Liver (tissue), 9 donors: ENCODE data around the gene ITGB2. TPM values are rescaled to one million over a fixed set of nuclear protein-coding genes. Genes with fewer than 3 reads are reported as not detected.

Experiments used
- DNase-seq: peaks from one replicate; pipeline ENCODE4 v3.0.0-alpha.2; 2017; ENCODE audit warnings: low spot score
- H3K27ac ChIP-seq, 2 donors: one replicate each; pipeline ENCODE4 v1.7.0; 2013; ENCODE audit warnings: inconsistent platforms in 2 of 2, low read length in 2 of 2, control low read depth in 1 of 2, low read depth in 1 of 2, mild to moderate bottlenecking in 1 of 2
- H3K27me3 ChIP-seq, 4 donors: one replicate each; pipeline versions ENCODE4 v1.6.1 to v1.7.0; 2013; ENCODE audit warnings: low read length in 3 of 4, inconsistent platforms in 1 of 4, mild to moderate bottlenecking in 1 of 4, moderate library complexity in 1 of 4; ENCODE audit not compliant: control insufficient read depth in 4 of 4, insufficient read depth in 4 of 4
- H3K36me3 ChIP-seq, 4 donors: one replicate each; pipeline versions ENCODE4 v1.6.1 to v1.7.0; 2013; ENCODE audit warnings: low read length in 3 of 4, mild to moderate bottlenecking in 3 of 4, low read depth in 1 of 4, moderate library complexity in 1 of 4; ENCODE audit not compliant: control insufficient read depth in 4 of 4, insufficient read depth in 3 of 4
- H3K4me1 ChIP-seq, 4 donors: one replicate each; pipeline versions ENCODE4 v1.6.1 to v1.7.0; 2013; ENCODE audit warnings: low read length in 3 of 4, mild to moderate bottlenecking in 3 of 4, moderate library complexity in 1 of 4; ENCODE audit not compliant: control insufficient read depth in 4 of 4, insufficient read depth in 4 of 4
- H3K4me3 ChIP-seq, 3 donors: one replicate each; pipeline versions ENCODE4 v1.6.1 to v1.7.0; 2013; ENCODE audit warnings: low read length in 3 of 3, control low read depth in 1 of 3, low read depth in 1 of 3, mild to moderate bottlenecking in 1 of 3
- H3K9ac ChIP-seq, 2 donors: one replicate each; pipeline ENCODE4 v1.7.0; 2013; ENCODE audit warnings: low read length in 2 of 2, mild to moderate bottlenecking in 2 of 2, moderate library complexity in 2 of 2, control low read depth in 1 of 2, low read depth in 1 of 2
- H3K9me3 ChIP-seq, 4 donors: one replicate each; pipeline versions ENCODE4 v1.6.1 to v1.7.0; 2013; ENCODE audit warnings: low read length in 3 of 4; ENCODE audit not compliant: control insufficient read depth in 4 of 4
- CTCF ChIP-seq: fragments of 150-350 bp; IDR thresholded peaks from 2 replicates; pipeline ENCODE4 v1.5.1; 2017; ENCODE audit warnings: improper control_type of control experiment, low read depth, low read length; ENCODE audit not compliant: missing input control
- EGR1 ChIP-seq, 2 donors: IDR thresholded peaks; 2 replicates each; pipeline ENCODE4 v1.6.1; 2016 to 2018; ENCODE audit warnings: antibody characterized with exemption in 2 of 2, low read depth in 2 of 2
- FOXA1 ChIP-seq: IDR thresholded peaks from 2 replicates; pipeline ENCODE4 v1.6.1; 2016; ENCODE audit warnings: antibody characterized with exemption
- FOXA2 ChIP-seq: IDR thresholded peaks from 2 replicates; pipeline ENCODE4 v1.6.1; 2016; ENCODE audit warnings: antibody characterized with exemption
- GABPA ChIP-seq, 2 donors: IDR thresholded peaks in 1 of 2; conservative IDR thresholded peaks in 1 of 2; 2 replicates each; pipeline ENCODE4 v1.6.1; 2016; ENCODE audit warnings: antibody characterized with exemption in 2 of 2, mild to moderate bottlenecking in 1 of 2, moderate library complexity in 1 of 2
- HNF4A ChIP-seq, 2 donors: conservative IDR thresholded peaks; 2 replicates each; pipeline ENCODE4 v1.6.1; 2016; ENCODE audit warnings: antibody characterized with exemption in 2 of 2, mild to moderate bottlenecking in 2 of 2
- HNF4G ChIP-seq: IDR thresholded peaks from 2 replicates; pipeline ENCODE4 v1.6.1; 2016; ENCODE audit warnings: antibody characterized with exemption
- JUND ChIP-seq, 2 donors: IDR thresholded peaks; 2 replicates each; pipeline ENCODE4 v1.6.1; 2016; ENCODE audit warnings: antibody characterized with exemption in 2 of 2
- MAX ChIP-seq: IDR thresholded peaks from 2 replicates; pipeline ENCODE4 v1.6.1; 2016; ENCODE audit warnings: antibody characterized with exemption
- NR2F2 ChIP-seq: IDR thresholded peaks from 2 replicates; pipeline ENCODE4 v1.6.1; 2016; ENCODE audit warnings: antibody characterized with exemption
- RAD21 ChIP-seq, 2 donors: IDR thresholded peaks; 2 replicates each; pipeline ENCODE4 v1.6.1; 2016; ENCODE audit warnings: antibody characterized with exemption in 2 of 2, mild to moderate bottlenecking in 2 of 2
- REST ChIP-seq: IDR thresholded peaks from 2 replicates; pipeline ENCODE4 v1.6.1; 2016; ENCODE audit warnings: antibody characterized with exemption, mild to moderate bottlenecking
- RXRA ChIP-seq, 2 donors: IDR thresholded peaks; 2 replicates each; pipeline ENCODE4 v1.6.1; 2017 to 2018; ENCODE audit warnings: antibody characterized with exemption in 2 of 2, mild to moderate bottlenecking in 1 of 2
- SP1 ChIP-seq: IDR thresholded peaks from 2 replicates; pipeline ENCODE4 v1.6.1; 2018; ENCODE audit warnings: antibody characterized with exemption, mild to moderate bottlenecking
- TAF1 ChIP-seq: conservative IDR thresholded peaks from 2 replicates; pipeline ENCODE4 v1.6.1; 2016; ENCODE audit warnings: antibody characterized with exemption, mild to moderate bottlenecking
- YY1 ChIP-seq: IDR thresholded peaks from 2 replicates; pipeline ENCODE4 v1.6.1; 2016; ENCODE audit warnings: antibody characterized with exemption, mild to moderate bottlenecking
- WGBS: extraction: QIAGEN DNeasy Blood & Tissue Kit; methylation state at CpG from one replicate; pipeline ENCODE4 v1.1.7; 2013; 5-methylcytosine and 5-hydroxymethylcytosine counted together
- polyA plus RNA-seq, 2 donors: library from polyadenylated mRNA; stranded (reverse) in 1 of 2; unstranded in 1 of 2; fragments of 200-250 nt in 1 of 2; fragments of >200 nt in 1 of 2; fragmentation: Nextera tagmentation in 1 of 2; extraction: Ambion mirVana in 1 of 2; gene quantifications; one replicate each; pipeline versions ENCODE4 v1.2.1 to v1.2.3, GENCODE V29; 2013 to 2015
- total RNA-seq, 2 donors: library from RNA; depleted of rRNA; stranded (reverse); fragments of >200 nt; gene quantifications; one replicate each; pipeline ENCODE4 v1.2.3, GENCODE V29; 2014
- TF ChIP-seq, protein P1 (sequence below): IDR thresholded peaks from 2 replicates; pipeline ENCODE4 v1.6.1; 2016; ENCODE audit warnings: antibody characterized with exemption
- donor health status: healthy.
- donor health status: healthy.
- donor health status: healthy.
- donor health status: healthy.
- donor health status: healthy.

The ITGB2 gene
- total and polyA plus RNA-seq, 4 donors: 9.6 to 50.6 (median 28.7) TPM

DNA sequence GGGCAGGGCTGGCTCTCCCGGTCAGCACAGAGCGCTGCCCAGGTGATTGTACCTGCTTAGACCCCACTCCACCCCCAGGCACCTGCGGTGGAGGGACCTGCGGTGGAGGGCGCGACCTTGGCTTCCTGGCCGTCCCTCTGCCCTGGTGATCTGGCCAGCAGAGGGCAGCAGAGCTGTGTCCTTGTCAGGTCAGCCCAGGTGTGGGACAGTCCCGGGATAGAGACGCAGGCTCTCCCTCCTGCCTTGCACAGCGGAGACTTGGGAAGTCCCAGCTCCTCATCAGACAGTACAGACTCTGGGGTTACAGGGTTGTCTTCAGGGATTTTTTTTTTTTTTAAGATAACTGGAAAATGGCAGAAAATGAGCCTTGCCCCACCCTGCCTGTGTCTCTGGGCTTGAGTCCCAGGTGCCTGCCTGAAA is 29.1 kb upstream of the ITGB2 start:
- TF ChIP-seq CTCF (peak; percentile 88), NR2F2 (peak; percentile 15), RXRA (IDR thresholded peaks at IDR 0.05) (no peak), FOXA1 (no peak), REST (no peak), HNF4G (no peak), HNF4A (conservative IDR thresholded peaks at IDR 0.05) (no peak), JUND (IDR thresholded peaks at IDR 0.05) (no peak), MAX (no peak), SP1 (no peak), GABPA (IDR thresholded peaks at IDR 0.05 in 1 of 2, conservative IDR thresholded peaks at IDR 0.05 in 1 of 2) (no peak), FOXA2 (no peak), YY1 (no peak), RAD21 (IDR thresholded peaks at IDR 0.05) (peak; percentile 87 to 95), EGR1 (IDR thresholded peaks at IDR 0.05; ENCODE audit: low read depth in 2 of 2) (no peak), TAF1 (no peak)
- TF ChIP-seq, protein P1, sequence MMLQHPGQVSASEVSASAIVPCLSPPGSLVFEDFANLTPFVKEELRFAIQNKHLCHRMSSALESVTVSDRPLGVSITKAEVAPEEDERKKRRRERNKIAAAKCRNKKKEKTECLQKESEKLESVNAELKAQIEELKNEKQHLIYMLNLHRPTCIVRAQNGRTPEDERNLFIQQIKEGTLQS: no peak

GRCh38 chr21:44949161-44949778 is 28.6 kb upstream of the ITGB2 start:
- no peak for DNase-seq
- Histone ChIP-seq H3K27me3 (no peaks in the 10 kb centered on the region), H3K4me1 (peaks cover 3 to 18% (median 11%) of the 10 kb centered on the region in 4 donors), H3K27ac (no peak overlapping the region), H3K9me3 (no peaks in the 10 kb centered on the region), H3K36me3 (peaks cover 0 to 10% (median 6%) of the 10 kb centered on the region in 4 donors), H3K9ac (no peak overlapping the region), H3K4me3 (no peak overlapping the region)
- 82% methylated on average over 30 of the region's 30 CpGs for whole genome bisulfite sequencing
- TF ChIP-seq SP1: no peak
- no peak for TF ChIP-seq MAX
- no peak for TF ChIP-seq FOXA2
- TF ChIP-seq TAF1: no peak
- TF ChIP-seq RAD21 (IDR thresholded peaks at IDR 0.05): no peak
- no peak for TF ChIP-seq FOXA1
- no peak for TF ChIP-seq CTCF
- no peak for TF ChIP-seq YY1
- TF ChIP-seq REST: no peak
- no peak for TF ChIP-seq NR2F2
- TF ChIP-seq RXRA (IDR thresholded peaks at IDR 0.05): no peak
- no peak for TF ChIP-seq HNF4A (conservative IDR thresholded peaks at IDR 0.05)
- TF ChIP-seq, protein P1: no peak

More for the DNA sequence above, 29.1 kb upstream of the ITGB2 start:
- no peaks in the 10 kb centered on the region for H3K9me3 ChIP-seq
- no peak overlapping the region for H3K9ac ChIP-seq
- H3K36me3 ChIP-seq: peaks cover 0 to 5% (median 4%) of the 10 kb centered on the region in 4 donors
- DNase-seq: peak; percentile 87
- no peak overlapping the region for H3K27ac ChIP-seq
- peaks cover 3 to 18% (median 11%) of the 10 kb centered on the region in 4 donors for H3K4me1 ChIP-seq
- no peaks in the 10 kb centered on the region for H3K27me3 ChIP-seq
- 9% methylated on average over 10 of the region's 10 CpGs for WGBS
- no peak overlapping the region for H3K4me3 ChIP-seq
